HG03280 (cell line): ENCODE measurements around the gene CSNK1A1L.

Experiments
- ATAC-seq: cut with Tn5 transposase; IDR thresholded peaks from one replicate; pipeline ENCODE4 v1.9.1; 2021; ENCODE audit warnings: mild to moderate bottlenecking, moderate library complexity; ENCODE audit not compliant: unreplicated experiment

The CSNK1A1L gene

GRCh38 chr13:37107868-37108267 is 2.4 kb upstream of the CSNK1A1L start:
- ATAC-seq, result no peak

- ATAC-seq, result no peak
Observed at GRCh38 chr13:37107456-37107855, 2.0 kb upstream of the CSNK1A1L start.

DNA sequence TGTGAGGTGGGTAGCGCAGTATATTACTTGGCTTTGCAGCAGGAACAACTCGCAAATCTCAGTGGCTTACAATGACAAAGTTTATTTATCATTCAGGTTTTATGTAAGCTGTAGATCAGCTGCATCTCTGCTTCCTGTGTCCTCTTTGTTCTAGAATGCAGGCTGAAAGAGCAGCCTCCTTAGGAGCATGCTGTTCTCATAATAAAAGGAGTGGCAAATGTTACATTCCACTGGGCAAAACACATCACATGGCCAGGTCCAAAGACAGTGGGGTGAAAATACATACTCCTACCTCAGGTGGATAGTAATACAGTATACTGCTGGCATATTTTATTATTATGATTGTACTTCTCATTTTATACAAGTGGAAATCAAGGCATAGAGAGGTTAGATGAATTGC is 1.2 kb upstream of the CSNK1A1L start:
- ATAC-seq, result no peak

DNA sequence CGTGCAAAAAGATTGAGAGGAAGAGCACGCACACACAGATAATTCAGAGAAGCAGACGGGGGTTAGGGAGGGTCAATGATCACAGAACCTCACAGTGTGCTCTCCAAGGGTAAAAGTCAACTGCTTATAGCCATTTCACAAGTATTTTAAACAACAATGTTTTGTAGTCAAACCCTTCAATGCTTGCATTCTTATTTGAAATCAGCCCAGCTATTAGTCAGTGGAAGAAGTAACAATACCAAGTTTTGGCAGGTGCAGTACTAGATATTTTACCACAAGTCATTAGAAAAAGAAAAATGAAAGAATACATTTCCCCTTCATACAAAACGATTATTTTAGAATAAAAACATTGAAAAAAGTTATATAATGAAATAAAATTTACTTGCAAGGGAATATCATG is 2.6 kb downstream of the CSNK1A1L start:
- ATAC-seq, result no peak

DNA sequence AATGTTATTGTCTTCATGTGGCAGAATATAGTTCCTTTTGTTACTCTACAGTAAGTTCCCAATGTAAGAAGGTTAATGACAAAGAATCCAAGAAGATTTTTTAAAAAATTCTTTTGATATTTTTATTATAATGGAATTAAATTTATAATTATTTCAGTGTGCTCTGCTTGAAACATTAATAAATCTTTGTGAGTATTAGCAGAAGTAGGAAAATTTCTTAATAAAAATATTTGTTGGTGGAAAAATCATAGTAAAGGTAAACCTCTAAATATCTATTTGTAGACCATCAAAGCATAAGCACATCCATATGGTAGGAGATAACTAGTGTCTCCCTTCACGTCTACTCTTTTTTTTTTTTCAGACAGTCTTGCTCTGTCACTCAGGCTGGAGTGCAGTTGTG is 4.3 kb downstream of the CSNK1A1L start:
- ATAC-seq, result no peak

DNA sequence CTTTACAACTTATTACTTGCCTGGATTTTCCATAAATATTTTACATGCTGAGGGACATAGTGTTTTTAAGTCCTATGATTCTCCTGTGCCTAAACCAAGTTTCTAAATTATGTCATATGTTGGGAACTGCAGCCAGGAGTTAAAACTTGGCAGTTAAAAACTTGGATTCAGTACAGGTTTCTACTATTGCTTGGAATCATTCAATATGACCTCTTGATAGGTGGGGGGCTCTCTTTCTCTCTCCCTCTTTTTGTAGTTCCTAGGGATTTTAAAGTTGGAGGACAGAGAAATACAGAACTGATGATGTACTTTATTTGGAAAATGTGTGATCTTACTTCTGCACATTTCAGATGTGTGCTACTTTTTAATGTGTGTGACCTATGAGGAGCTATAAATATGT is 4.7 kb downstream of the CSNK1A1L start:
- no peak for ATAC-seq

DNA sequence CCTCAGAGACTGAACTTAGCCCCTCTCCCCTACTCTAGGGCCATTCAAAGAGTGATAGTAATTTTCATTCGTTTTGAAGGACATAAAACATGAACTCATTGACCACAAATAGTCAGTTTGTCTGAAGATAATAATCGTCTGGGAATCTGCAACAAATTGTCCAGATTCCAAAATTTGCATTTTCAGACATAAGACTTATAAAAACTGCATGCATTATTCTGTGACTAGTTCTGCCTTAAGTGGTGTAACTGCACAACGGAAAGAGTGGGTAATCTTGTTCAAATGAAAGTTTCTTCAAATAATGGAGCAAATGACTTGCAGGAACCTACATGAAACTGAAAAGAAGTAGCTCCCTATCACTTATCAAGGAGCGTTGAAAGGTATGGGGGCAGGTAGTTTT is 8.4 kb downstream of the CSNK1A1L start:
- no peak for ATAC-seq

DNA sequence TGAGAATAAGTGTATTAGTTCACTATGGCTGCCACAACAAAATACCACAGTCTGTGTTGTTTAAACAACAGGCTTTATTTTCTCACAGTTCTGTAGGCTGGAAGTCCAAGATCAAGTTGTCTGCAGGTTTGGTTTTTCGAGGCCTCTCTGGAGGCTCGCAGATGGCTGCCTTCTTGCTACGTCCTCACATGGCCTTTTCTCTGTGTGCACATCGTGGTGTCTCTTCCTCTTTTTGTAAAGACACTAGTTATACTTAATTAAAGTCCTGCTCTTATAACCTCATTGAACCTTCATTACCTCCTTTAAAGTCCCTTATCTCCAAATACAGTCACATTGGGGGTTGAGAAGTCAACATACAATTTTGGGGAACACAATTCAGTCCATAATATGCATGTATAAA is 10.6 kb downstream of the CSNK1A1L start:
- ATAC-seq, result no peak

DNA sequence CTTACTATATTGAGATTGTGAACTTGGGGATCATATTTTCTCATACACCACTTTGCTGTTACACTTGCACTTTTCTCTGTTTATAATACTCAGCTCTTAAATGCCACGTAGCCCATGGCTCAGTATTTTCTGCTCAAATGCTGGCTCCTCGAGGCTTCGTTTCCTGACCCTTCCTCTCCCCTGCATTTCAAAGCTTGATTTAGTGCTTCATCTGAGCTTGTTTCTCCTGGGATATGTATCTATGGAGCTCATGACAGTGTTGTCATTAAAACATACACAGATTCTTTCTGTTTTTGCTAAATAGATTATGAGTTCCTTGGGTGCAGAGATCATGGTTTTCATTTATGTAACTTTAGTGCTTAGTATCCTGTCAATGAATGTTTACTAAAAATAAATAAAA is 11.4 kb downstream of the CSNK1A1L start:
- ATAC-seq, result no peak

DNA sequence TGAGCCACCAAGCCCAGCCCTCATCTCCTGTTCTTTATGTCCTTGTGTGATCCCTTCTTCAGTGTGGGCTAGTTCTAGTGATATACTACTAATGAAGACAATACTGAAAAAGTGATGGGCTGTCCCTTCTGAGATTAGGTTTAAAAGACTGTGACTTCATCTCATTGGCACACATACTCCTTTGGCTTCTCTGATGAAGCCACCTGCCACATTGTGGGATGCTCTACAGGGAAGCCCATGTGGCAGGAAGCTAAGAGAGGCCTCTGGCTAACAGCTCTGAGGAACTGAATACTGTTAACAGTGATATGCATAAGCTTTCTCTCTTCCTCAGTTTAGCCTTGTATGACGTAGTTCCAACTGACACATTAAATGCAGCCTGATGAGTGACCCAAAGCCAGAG is 13.6 kb downstream of the CSNK1A1L start:
- ATAC-seq, result no peak

DNA sequence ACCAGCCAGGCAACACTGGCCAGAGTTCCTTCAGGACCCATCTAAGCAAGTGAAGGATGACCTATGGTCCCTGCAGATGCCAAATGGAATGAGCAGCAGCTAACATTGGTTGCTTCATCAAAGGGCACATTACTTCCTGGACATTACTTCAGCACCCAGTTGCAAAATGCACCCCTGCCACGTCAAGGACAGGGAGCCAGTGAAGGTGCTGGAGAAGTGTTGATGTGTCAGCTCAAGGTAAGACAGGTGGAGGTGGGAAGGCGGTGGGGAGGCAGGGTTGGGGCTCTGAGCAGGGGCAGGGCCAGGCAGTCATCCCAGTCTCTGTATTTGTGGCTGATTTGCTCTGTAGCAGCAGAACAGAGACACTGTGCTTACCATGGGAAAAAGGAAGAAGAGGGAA is 14.6 kb downstream of the CSNK1A1L start:
- no peak for ATAC-seq

DNA sequence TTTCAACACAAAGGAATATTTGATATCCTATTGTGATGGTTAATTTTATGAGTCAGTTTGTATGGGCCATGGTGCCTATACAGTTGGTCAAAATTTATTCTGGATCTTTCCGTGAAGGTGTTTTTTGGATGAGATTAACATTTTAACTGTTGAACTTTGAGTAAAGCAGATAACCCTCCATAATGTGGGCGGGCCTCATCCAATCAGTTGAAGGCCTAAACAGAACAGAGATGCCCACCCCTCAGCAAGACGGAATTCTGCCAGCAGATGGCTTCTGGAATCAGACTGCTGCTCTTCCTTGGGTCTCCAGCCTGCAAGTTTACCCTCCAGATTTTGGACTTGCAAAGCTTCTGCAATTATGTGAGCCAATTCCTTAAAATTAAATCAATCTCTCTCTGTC is 16.0 kb downstream of the CSNK1A1L start:
- no peak for ATAC-seq

GRCh38 chr13:37087486-37087885 is 18.0 kb downstream of the CSNK1A1L start:
- ATAC-seq, result no peak

GRCh38 chr13:37085606-37086005 is 19.9 kb downstream of the CSNK1A1L start:
- no peak for ATAC-seq

DNA sequence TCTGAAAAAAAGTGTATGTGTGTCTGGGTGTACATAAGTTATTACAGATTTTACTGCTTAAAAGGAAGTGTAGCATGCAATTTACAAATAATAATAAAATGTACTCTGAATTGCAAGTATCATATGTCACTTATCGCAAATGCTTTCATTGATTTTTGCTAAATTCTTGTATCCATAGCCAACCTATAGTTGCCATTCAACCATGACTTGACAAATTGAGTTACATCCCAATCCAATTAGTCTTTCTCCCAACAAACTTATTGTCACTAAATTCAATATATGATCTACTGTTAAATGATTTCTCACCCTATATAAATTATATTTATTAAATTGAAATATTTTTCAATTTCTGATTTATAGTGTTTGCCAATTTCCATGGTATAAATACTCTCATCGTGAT is 28.6 kb downstream of the CSNK1A1L start:
- ATAC-seq, result no peak

DNA sequence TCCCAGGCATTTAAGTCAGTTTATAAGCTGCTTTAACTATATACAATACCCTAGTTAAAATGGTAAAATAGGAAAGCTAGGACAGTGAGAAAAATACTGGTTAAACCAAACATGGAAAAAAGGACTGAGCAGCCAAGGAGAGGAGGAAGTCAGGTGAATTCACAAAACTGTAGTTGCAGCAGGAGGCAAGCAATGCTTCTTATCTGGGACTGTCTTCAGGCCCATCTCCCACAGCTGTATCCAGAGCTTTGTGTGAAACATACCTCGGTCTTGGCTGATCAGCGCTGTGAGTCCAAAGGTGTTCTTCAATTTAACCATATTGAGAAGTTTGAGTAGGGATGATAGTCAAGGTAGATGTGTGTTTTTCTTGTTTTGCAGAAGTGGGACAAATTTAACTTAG is 30.3 kb downstream of the CSNK1A1L start:
- ATAC-seq, result no peak

GRCh38 chr13:37074703-37075102 is 30.8 kb downstream of the CSNK1A1L start:
- ATAC-seq, result no peak

GRCh38 chr13:37072024-37072423 is 33.4 kb downstream of the CSNK1A1L start:
- no peak for ATAC-seq

DNA sequence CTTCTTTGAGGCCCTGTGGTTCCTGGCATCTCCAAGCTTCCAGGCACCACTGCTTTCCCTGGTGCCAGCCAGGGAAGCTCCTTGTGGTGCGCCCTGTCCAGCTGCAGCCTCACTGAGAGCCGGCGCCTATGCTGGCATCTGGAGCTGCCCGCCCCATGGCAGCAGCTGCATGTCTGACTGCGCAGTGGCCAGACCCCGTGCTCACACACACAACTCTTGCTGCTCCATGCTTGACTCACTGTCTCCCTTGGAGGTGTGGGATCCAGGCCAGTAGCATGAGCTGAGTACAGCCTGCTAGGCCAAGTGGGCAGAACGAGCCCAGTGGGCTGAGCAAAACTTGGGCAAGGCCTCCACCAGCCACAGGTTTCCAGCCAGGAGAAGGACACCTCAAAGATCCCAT is 34.5 kb downstream of the CSNK1A1L start:
- ATAC-seq, result no peak

DNA sequence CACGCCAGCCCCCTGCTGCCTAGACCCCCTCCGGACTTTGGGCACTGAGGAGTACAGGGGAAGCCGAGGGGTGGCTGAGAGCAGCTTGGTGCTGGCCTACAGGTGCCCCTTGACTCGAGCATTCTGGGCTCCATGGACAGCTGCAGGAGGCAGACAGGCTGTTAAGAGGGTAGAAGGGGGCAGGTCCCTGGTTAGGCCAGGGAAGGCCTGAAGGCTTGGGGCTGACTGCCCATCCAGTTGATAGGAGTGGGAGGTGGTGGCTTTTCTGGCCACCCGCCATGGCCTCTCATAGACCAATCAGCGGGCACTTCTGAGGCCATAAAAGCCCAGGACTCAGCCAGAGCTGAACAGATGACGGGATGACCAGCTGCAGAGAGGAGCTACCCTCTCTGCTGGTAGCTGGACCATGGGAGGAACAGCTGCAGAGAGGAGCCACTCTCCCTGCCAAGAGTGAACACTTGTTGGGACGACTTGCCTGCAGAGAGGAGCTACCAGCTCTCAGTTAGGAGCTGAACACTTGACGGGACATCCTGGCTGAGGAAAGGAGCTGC is 35.2 kb downstream of the CSNK1A1L start:
- ATAC-seq, result no peak

GRCh38 chr13:37069597-37070103 is 35.8 kb downstream of the CSNK1A1L start:
- ATAC-seq, result no peak

DNA sequence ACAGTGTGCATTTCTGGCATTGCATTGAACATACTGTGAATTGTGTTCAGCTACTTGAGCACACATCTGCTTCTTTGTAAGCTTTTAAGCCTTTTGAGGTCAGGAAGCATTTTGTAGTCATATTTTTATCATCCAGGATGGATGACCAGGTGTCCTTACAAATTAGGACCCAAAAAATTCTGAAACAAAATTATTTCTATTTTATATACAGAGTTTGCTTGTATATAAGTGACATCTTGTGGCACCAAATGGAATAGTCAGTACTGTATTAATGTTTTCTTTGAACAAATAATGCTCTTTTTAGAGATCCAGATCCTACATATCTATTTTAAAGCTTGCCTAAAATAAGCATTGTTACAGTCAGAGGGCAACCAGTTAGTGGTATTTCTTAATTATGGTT is 36.5 kb downstream of the CSNK1A1L start:
- ATAC-seq, result no peak

DNA sequence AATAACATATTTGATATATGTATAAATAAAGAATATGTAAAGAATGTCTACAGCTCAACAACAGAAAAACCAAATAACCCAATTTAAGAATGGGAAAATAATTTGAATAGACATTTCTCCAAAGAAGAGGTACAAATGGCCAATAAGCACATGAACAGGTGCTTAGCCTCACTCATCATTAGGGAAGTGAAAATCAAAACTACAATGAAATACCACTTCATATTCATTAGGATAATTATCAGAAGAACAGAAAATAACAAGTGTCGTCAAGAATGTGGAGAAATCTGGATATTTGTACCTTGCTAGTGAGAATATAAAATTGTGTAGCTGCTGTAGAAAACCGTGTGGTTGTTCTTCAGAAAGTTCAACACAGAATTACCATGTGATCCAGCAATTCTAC is 37.6 kb downstream of the CSNK1A1L start:
- no peak for ATAC-seq
